ENCODE results near the gene MYMK. TPM values are rescaled to one million over a fixed set of nuclear protein-coding genes. Genes with fewer than 3 reads are reported as not detected.

The MYMK gene
- total and polyA plus RNA-seq, 2 of the 8 experiments (the other 6 are each of a cell fraction or from before 2014, with no cell fraction given), result not detected

- H2BK20ac ChIP-seq (ENCODE audit: low read length), result no peak overlapping the region
- WGBS, 2 experiments (ENCODE audit: extremely low coverage in 1 of 2, insufficient coverage in 1 of 2, insufficient read length in 1 of 2, insufficient replicate concordance in 2 of 2, low coverage in 1 of 2, low lambda C conversion rate in 2 of 2, missing lambda C conversion rate in 1 of 2), result 91% methylated on average over 8 of the region's 8 CpGs; no CpG with 5 or more reads in 1 of the 2 experiments
- no peak overlapping the region for H3K23ac ChIP-seq (ENCODE audit: insufficient read length)
- FAIRE-seq (no peak), DNase-seq (ENCODE audit: low read depth in 1 of 2, low spot score in 2 of 2) (no peak)
- H3K27ac ChIP-seq (ENCODE audit: low read depth, low read length), result no peak overlapping the region
- no peak overlapping the region for H2BK15ac ChIP-seq (ENCODE audit: low read length)
- no peaks in the 10 kb centered on the region for H3K27me3 ChIP-seq (replicated peaks in 1 of 4; ENCODE audit: control insufficient read depth in 3 of 4, extremely low read depth in 1 of 4, insufficient read depth in 3 of 4, low read length in 3 of 4)
- peaks cover 0 to 3% (median 0%) of the 10 kb centered on the region in 4 experiments; a peak in 1 of 8 replicates for H3K36me3 ChIP-seq (ENCODE audit: control insufficient read depth in 2 of 4, insufficient read depth in 4 of 4, low read length in 3 of 4)
- peaks cover 2% of the 10 kb centered on the region; the same call in 1 of the 2 replicates for H3K79me1 ChIP-seq (ENCODE audit: low read depth, low read length)
- H4K5ac ChIP-seq (ENCODE audit: insufficient read length, low read depth, low read length), result no peak overlapping the region
- peaks cover 0 to 2% of the 10 kb centered on the region in 2 experiments; a peak in 1 of 4 replicates for H3K9me3 ChIP-seq (ENCODE audit: insufficient read depth in 2 of 2, low read depth in 1 of 2, low read length in 1 of 2)
- H2BK120ac ChIP-seq (replicated peaks; ENCODE audit: low read depth, low read length), result no peak overlapping the region
- no peak overlapping the region for H3K4me2 ChIP-seq (ENCODE audit: insufficient read depth in 1 of 2, low read depth in 2 of 2, low read length in 2 of 2)
- no peak overlapping the region for H2BK5ac ChIP-seq (ENCODE audit: low read depth, low read length)
- peaks cover under 1 to 8% of the 10 kb centered on the region in 2 experiments for H4K20me1 ChIP-seq (replicated peaks in 1 of 2; ENCODE audit: control insufficient read depth in 1 of 2, insufficient read depth in 2 of 2, low read length in 2 of 2)
- H3K9ac ChIP-seq (replicated peaks in 1 of 4; ENCODE audit: extremely low read depth in 1 of 4, low read depth in 3 of 4, low read length in 3 of 4), result no peak overlapping the region
- H3K4me3 ChIP-seq (ENCODE audit: extremely low read depth in 1 of 4, insufficient read depth in 2 of 4, low read depth in 3 of 4, low read length in 4 of 4), result no peak overlapping the region
- H4K8ac ChIP-seq (ENCODE audit: extremely low read depth, insufficient read depth, low read length), result no peak overlapping the region
- H2AFZ ChIP-seq (ENCODE audit: low read length), result no peak overlapping the region
- H2AK5ac ChIP-seq (ENCODE audit: low read depth, low read length), result no peak overlapping the region
- no peak overlapping the region for H4K91ac ChIP-seq (replicated peaks; ENCODE audit: insufficient read length, low read length)
- no peak overlapping the region for H3K14ac ChIP-seq (ENCODE audit: insufficient read length)
- no peaks in the 10 kb centered on the region for H3K79me2 ChIP-seq (ENCODE audit: control insufficient read depth in 1 of 2, insufficient read depth in 2 of 2, low read length in 2 of 2)
- H3K4me1 ChIP-seq (replicated peaks in 1 of 4; ENCODE audit: control insufficient read depth in 3 of 4, insufficient read depth in 4 of 4, low read length in 3 of 4), result no peaks in the 10 kb centered on the region; a peak in 1 of 7 replicates
- H3K18ac ChIP-seq (ENCODE audit: extremely low read depth, low read length), result no peak overlapping the region
- no peak overlapping the region for H3K4ac ChIP-seq (replicated peaks; ENCODE audit: insufficient read length, low read depth, low read length)
- H2BK12ac ChIP-seq (ENCODE audit: low read depth, low read length), result no peak overlapping the region
- H3K56ac ChIP-seq (replicated peaks; ENCODE audit: insufficient read length, low read depth, low read length), result no peak overlapping the region
- H3K23me2 ChIP-seq (ENCODE audit: low read depth, low read length), result peaks cover 9% of the 10 kb centered on the region
- ChIA-PET POLR2A (ENCODE audit: partially characterized antibody) (interaction anchor here (1.5 kb wide), 1 partner anchor 135 kb away, joined by 3 read pairs; the partner anchor contains the start of genes SURF1 and SURF2), CTCF (ENCODE audit: partially characterized antibody) (interaction anchor here (0.9 to 2.7 kb wide), 3 partner anchors 24 to 236 kb away, joined by 3 to 7 read pairs (median 3); no protein-coding TSS in a partner anchor)
- TF ChIP-seq JUND (IDR thresholded peaks at IDR 0.05; ENCODE audit: low read length) (no peak), RNF2 (IDR thresholded peaks at IDR 0.05; ENCODE audit: borderline replicate concordance, low read depth, low read length, missing control alignments, poor library complexity, severe bottlenecking) (no peak), GABPA (IDR thresholded peaks at IDR 0.05; ENCODE audit: borderline replicate concordance, insufficient read depth, low read length) (no peak), SAP30 (IDR thresholded peaks at IDR 0.05; ENCODE audit: insufficient read depth, insufficient replicate concordance, low read length) (no peak), SP2 (IDR thresholded peaks at IDR 0.05; ENCODE audit: low read length) (no peak), CHD2 (IDR thresholded peaks at IDR 0.05; ENCODE audit: low read length) (no peak), SIX5 (IDR thresholded peaks at IDR 0.05; ENCODE audit: low read depth, low read length) (no peak), BACH1 (IDR thresholded peaks at IDR 0.05; ENCODE audit: low read length) (no peak), CREB1 (IDR thresholded peaks at IDR 0.05) (no peak), RXRA (IDR thresholded peaks at IDR 0.05; ENCODE audit: insufficient read depth, low read depth, low read length) (no peak), POU5F1 (IDR thresholded peaks at IDR 0.05; ENCODE audit: low read depth, low read length) (no peak)
- TF ChIP-seq, protein P1, sequence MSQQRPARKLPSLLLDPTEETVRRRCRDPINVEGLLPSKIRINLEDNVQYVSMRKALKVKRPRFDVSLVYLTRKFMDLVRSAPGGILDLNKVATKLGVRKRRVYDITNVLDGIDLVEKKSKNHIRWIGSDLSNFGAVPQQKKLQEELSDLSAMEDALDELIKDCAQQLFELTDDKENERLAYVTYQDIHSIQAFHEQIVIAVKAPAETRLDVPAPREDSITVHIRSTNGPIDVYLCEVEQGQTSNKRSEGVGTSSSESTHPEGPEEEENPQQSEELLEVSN (IDR thresholded peaks at IDR 0.05), result no peak
These were observed 33.2 kb downstream of the MYMK start for GRCh38 chr9:133491656-133491925.
